IMR-90 (cell line): ENCODE measurements around the gene NOTCH3. TPM values are rescaled to one million over a fixed set of nuclear protein-coding genes. Genes with fewer than 3 reads are reported as not detected.

Source experiments
- ATAC-seq: fragments of 200-7000 bp; cut with Tn5 transposase; 2 replicates; pipeline ENCODE4 v1.9.1; 2020; ENCODE audit warnings: low read depth, mild to moderate bottlenecking, moderate library complexity
- BruUV-seq: library from RNA; stranded (reverse); fragments of 400-500 nt; replicated peaks from 2 replicates; lab custom pipeline; 2021; lab: Mats Ljungman, UMichigan
- CTCF ChIA-PET: fragments of 300-600 bp; formaldehyde crosslinking; extraction: SDS; loops from one replicate; lab custom pipeline; 2021; ENCODE audit warnings: antibody characterized with exemption; lab: Yijun Ruan, JAX
- POLR2A ChIA-PET: fragments of 300-600 bp; sonication (Branson Sonifier 250); formaldehyde crosslinking; loops from one replicate; lab custom pipeline; 2022; ENCODE audit warnings: antibody characterized with exemption; ENCODE audit not compliant: unreplicated experiment; lab: Charles Lee
- DNase-seq: peaks from one replicate; pipeline ENCODE4 v3.0.0; 2013
- H2AFZ ChIP-seq: replicated peaks from 2 replicates; pipeline ENCODE3; 2013; ENCODE audit warnings: low read length, mild to moderate bottlenecking; ENCODE audit not compliant: poor library complexity
- H2AK5ac ChIP-seq: 2 replicates; pipeline ENCODE4 v1.6.1; 2013; ENCODE audit warnings: low read depth, low read length, inconsistent platforms
- H2AK9ac ChIP-seq: replicated peaks from 2 replicates; pipeline ENCODE3; 2013; ENCODE audit warnings: mild to moderate bottlenecking, low read depth, low read length, moderate library complexity; ENCODE audit not compliant: poor library complexity
- H2BK120ac ChIP-seq: 2 replicates; pipeline ENCODE4 v1.6.1; 2013; ENCODE audit warnings: low read depth, low read length, inconsistent platforms
- H2BK15ac ChIP-seq: 3 replicates; pipeline ENCODE4 v1.6.1; 2013; ENCODE audit warnings: low read depth, low read length, inconsistent platforms
- H2BK20ac ChIP-seq: 2 replicates; pipeline ENCODE4 v1.6.1; 2013; ENCODE audit warnings: low read depth, mild to moderate bottlenecking, inconsistent platforms, low read length, moderate library complexity
- H2BK5ac ChIP-seq: 2 replicates; pipeline ENCODE4 v1.6.1; 2013; ENCODE audit warnings: mild to moderate bottlenecking, low read depth, low read length, inconsistent platforms; ENCODE audit not compliant: poor library complexity, severe bottlenecking
- H3K14ac ChIP-seq: replicated peaks from 2 replicates; pipeline ENCODE4 v1.6.1; 2013; ENCODE audit warnings: low read depth, low read length, inconsistent platforms
- H3K18ac ChIP-seq: 2 replicates; pipeline ENCODE4 v1.6.1; 2013; ENCODE audit warnings: low read depth, low read length, control low read depth
- H3K23ac ChIP-seq: 2 replicates; pipeline ENCODE4 v1.6.1; 2013; ENCODE audit warnings: low read depth, low read length, inconsistent platforms
- H3K27ac ChIP-seq: 2 replicates; pipeline ENCODE4 v1.5.1; 2013; ENCODE audit warnings: mild to moderate bottlenecking, control low read depth, low read length; ENCODE audit not compliant: insufficient read depth
- H3K27me3 ChIP-seq: 2 replicates; pipeline ENCODE4 v1.6.1; 2013; ENCODE audit warnings: low read length; ENCODE audit not compliant: control insufficient read depth, insufficient read depth
- H3K36me3 ChIP-seq: 2 replicates; pipeline ENCODE4 v1.6.1; 2013; ENCODE audit warnings: low read length, mixed read lengths; ENCODE audit not compliant: control insufficient read depth, insufficient read depth
- H3K4ac ChIP-seq: 2 replicates; pipeline ENCODE4 v1.6.1; 2013; ENCODE audit warnings: low read depth, low read length, inconsistent platforms
- H3K4me1 ChIP-seq: 2 replicates; pipeline ENCODE4 v1.6.1; 2013; ENCODE audit warnings: low read length, mixed read lengths; ENCODE audit not compliant: control insufficient read depth, insufficient read depth
- H3K4me2 ChIP-seq: 2 replicates; pipeline ENCODE4 v1.6.1; 2013; ENCODE audit warnings: low read depth, mild to moderate bottlenecking, control low read depth, low read length, moderate library complexity
- H3K4me3 ChIP-seq: 2 replicates; pipeline ENCODE4 v1.5.1; 2013; ENCODE audit warnings: low read depth, mild to moderate bottlenecking, control low read depth, low read length, moderate library complexity; ENCODE audit not compliant: insufficient read depth
- H3K56ac ChIP-seq: 2 replicates; pipeline ENCODE4 v1.6.1; 2013; ENCODE audit warnings: low read length, inconsistent platforms; ENCODE audit not compliant: insufficient read depth; ENCODE audit errors: extremely low read depth
- H3K79me1 ChIP-seq, 2 experiments: 2 replicates each; pipeline ENCODE4 v1.6.1; 2013; ENCODE audit warnings: low read length in 2 of 2, inconsistent platforms in 1 of 2, low read depth in 1 of 2
- H3K9ac ChIP-seq: 2 replicates; pipeline ENCODE4 v1.6.1; 2013; ENCODE audit warnings: low read depth, low read length, control low read depth
- H3K9me1 ChIP-seq: 2 replicates; pipeline ENCODE4 v1.6.1; 2013; ENCODE audit warnings: low read length, inconsistent platforms; ENCODE audit not compliant: insufficient read depth
- H3K9me3 ChIP-seq: 2 replicates; pipeline ENCODE4 v1.6.1; 2013; ENCODE audit warnings: low read length; ENCODE audit not compliant: control insufficient read depth, insufficient read depth
- H4K20me1 ChIP-seq: 2 replicates; pipeline ENCODE4 v1.6.1; 2013; ENCODE audit warnings: low read length, inconsistent platforms; ENCODE audit not compliant: insufficient read depth
- H4K5ac ChIP-seq: 2 replicates; pipeline ENCODE4 v1.6.1; 2013; ENCODE audit warnings: mild to moderate bottlenecking, low read depth, low read length, control low read depth
- H4K8ac ChIP-seq, 2 experiments: 2 replicates each; pipeline ENCODE4 v1.6.1; 2013; ENCODE audit warnings: low read depth in 2 of 2, low read length in 2 of 2, control low read depth in 1 of 2, inconsistent platforms in 1 of 2
- H4K91ac ChIP-seq: 2 replicates; pipeline ENCODE4 v1.6.1; 2013; ENCODE audit warnings: low read depth, low read length, inconsistent platforms; ENCODE audit not compliant: insufficient read depth
- BHLHE40 ChIP-seq: fragments of 150-350 bp; IDR thresholded peaks from 2 replicates; pipeline ENCODE4 v1.6.1; 2016; ENCODE audit warnings: mild to moderate bottlenecking, low read depth, low read length
- CEBPB ChIP-seq: IDR thresholded peaks from 2 replicates; pipeline ENCODE4 v1.6.1; 2012; ENCODE audit warnings: low read depth, low read length, improper control_type of control experiment
- CHD1 ChIP-seq: IDR thresholded peaks from 2 replicates; pipeline ENCODE4 v1.6.1; 2012; ENCODE audit warnings: low read depth, low read length, improper control_type of control experiment
- FOS ChIP-seq: fragments of 150-350 bp; IDR thresholded peaks from 2 replicates; pipeline ENCODE4 v1.6.1; 2016; ENCODE audit warnings: low read depth, low read length
- MAFK ChIP-seq: IDR thresholded peaks from 2 replicates; pipeline ENCODE4 v1.6.1; 2012; ENCODE audit warnings: low read depth, low read length, improper control_type of control experiment
- MAZ ChIP-seq: IDR thresholded peaks from 2 replicates; pipeline ENCODE4 v1.6.1; 2012; ENCODE audit warnings: low read depth, mild to moderate bottlenecking, low read length, improper control_type of control experiment, moderate library complexity, borderline replicate concordance
- MXI1 ChIP-seq: IDR thresholded peaks from 2 replicates; pipeline ENCODE4 v1.6.1; 2012; ENCODE audit warnings: low read depth, mild to moderate bottlenecking, low read length, moderate library complexity, borderline replicate concordance
- NFE2L2 ChIP-seq: fragments of 150-350 bp; IDR thresholded peaks from 2 replicates; pipeline ENCODE4 v1.6.1; 2016; ENCODE audit warnings: low read depth, mild to moderate bottlenecking, low read length
- POLR2A ChIP-seq: IDR thresholded peaks from 2 replicates; pipeline ENCODE4 v1.6.1; 2012; ENCODE audit warnings: mild to moderate bottlenecking, low read depth, low read length
- RAD21 ChIP-seq: IDR thresholded peaks from 2 replicates; pipeline ENCODE4 v1.6.1; 2012; ENCODE audit warnings: low read length, improper control_type of control experiment
- RCOR1 ChIP-seq: IDR thresholded peaks from 2 replicates; pipeline ENCODE4 v1.6.1; 2012; ENCODE audit warnings: mild to moderate bottlenecking, low read length, improper control_type of control experiment; ENCODE audit not compliant: insufficient replicate concordance
- RFX5 ChIP-seq: IDR thresholded peaks from 2 replicates; pipeline ENCODE4 v1.8.0; 2012; ENCODE audit warnings: low read depth, mild to moderate bottlenecking, low read length, moderate library complexity
- WGBS, 2 experiments: methylation state at CpG; one replicate each; pipeline versions ENCODE4 v1.1.5 to v1.1.7; 2013; ENCODE audit warnings: missing lambda C conversion rate in 2 of 2; ENCODE audit not compliant: insufficient read length in 1 of 2; ENCODE audit errors: extremely low coverage in 2 of 2; 5-methylcytosine and 5-hydroxymethylcytosine counted together
- dilution Hi-C: fragments of 300-500 bp; cut with HindIII; formaldehyde crosslinking; loops from one replicate; pipeline ENCODE4 v1.14.3; 2018; ENCODE audit warnings: low sequenced_read_pairs; ENCODE audit not compliant: unreplicated experiment
- in situ Hi-C: fragments of 300-500 bp; cut with MboI; formaldehyde crosslinking; loops from 3 replicates; pipeline ENCODE4 v1.14.3; 2019; ENCODE audit warnings: low sequenced_read_pairs, inconsistent platforms, mixed read lengths
- intact Hi-C: fragments of 100-400 bp; cut with micrococcal nuclease; formaldehyde crosslinking; loops from 2 replicates; pipeline ENCODE4 v1.10.0; 2022
- polyA plus RNA-seq, 3 experiments: library from polyadenylated mRNA; depleted of rRNA; stranded (reverse); fragments of >200 nt; gene quantifications; 2 replicates each; pipeline ENCODE4 v1.2.3, GENCODE V29; 2012; ENCODE audit warnings: low replicate concordance in 1 of 3
- total RNA-seq: library from RNA; depleted of rRNA; stranded (reverse); fragments of >200 nt; gene quantifications from 2 replicates; pipeline ENCODE4 v1.2.3, GENCODE V29; 2012
- TF ChIP-seq, protein P1 (sequence below): conservative IDR thresholded peaks from 2 replicates; pipeline ENCODE4 v1.5.1; 2012; ENCODE audit warnings: mild to moderate bottlenecking, low read depth, low read length, improper control_type of control experiment
- TF ChIP-seq, protein P2 (sequence below): fragments of 150-350 bp; IDR thresholded peaks from 2 replicates; pipeline ENCODE4 v1.6.1; 2017; ENCODE audit warnings: mild to moderate bottlenecking, antibody characterized with exemption, low read length, low read depth

Gene NOTCH3
- total and polyA plus RNA-seq, 2 of the 4 experiments (the other 2 are of a cell fraction) = 5.9 to 25.1 TPM

DNA sequence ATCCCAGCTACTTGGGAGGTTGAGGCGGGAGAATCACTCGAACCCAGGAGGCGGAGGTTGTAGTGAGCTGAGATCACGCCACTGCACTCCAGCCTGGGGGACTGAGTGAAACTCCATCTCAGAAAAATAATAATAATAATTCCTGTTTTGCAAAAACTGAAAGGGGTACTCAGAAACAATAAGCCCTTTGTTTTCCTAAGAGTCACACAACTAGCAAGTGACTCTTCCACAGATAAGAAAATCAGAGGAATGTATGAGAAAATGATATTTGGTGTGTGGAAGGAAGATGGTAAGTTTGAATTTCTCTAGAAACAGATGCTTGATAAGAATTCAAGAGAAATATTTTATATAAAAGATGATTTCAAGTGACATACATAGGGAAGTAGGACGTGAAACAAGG, 58.5 kb downstream of the NOTCH3 start:
- H3K4me1 ChIP-seq = peaks cover 10% of the 10 kb centered on the region
- no peak overlapping the region for H2AK5ac ChIP-seq
- ATAC-seq (no peak), DNase-seq (no peak)
- H2BK15ac ChIP-seq = no peak overlapping the region; the same call in 2 of the 3 replicates
- H3K14ac ChIP-seq = no peak overlapping the region
- no TSS peak for BruUV-seq
- H3K18ac ChIP-seq = no peak overlapping the region
- no peak overlapping the region for H2BK20ac ChIP-seq
- H3K79me1 ChIP-seq = no peaks in the 10 kb centered on the region
- H3K36me3 ChIP-seq = no peaks in the 10 kb centered on the region
- WGBS, 2 experiments = no CpG with 5 or more reads among the region's 5 CpGs
- no peaks in the 10 kb centered on the region for H3K27me3 ChIP-seq
- dilution Hi-C loops (no loop called here), in situ Hi-C loops (no loop called here), intact Hi-C loops (no loop called here)
- H4K8ac ChIP-seq = no peak overlapping the region
- no peak for TF ChIP-seq MXI1
- TF ChIP-seq, protein P1, sequence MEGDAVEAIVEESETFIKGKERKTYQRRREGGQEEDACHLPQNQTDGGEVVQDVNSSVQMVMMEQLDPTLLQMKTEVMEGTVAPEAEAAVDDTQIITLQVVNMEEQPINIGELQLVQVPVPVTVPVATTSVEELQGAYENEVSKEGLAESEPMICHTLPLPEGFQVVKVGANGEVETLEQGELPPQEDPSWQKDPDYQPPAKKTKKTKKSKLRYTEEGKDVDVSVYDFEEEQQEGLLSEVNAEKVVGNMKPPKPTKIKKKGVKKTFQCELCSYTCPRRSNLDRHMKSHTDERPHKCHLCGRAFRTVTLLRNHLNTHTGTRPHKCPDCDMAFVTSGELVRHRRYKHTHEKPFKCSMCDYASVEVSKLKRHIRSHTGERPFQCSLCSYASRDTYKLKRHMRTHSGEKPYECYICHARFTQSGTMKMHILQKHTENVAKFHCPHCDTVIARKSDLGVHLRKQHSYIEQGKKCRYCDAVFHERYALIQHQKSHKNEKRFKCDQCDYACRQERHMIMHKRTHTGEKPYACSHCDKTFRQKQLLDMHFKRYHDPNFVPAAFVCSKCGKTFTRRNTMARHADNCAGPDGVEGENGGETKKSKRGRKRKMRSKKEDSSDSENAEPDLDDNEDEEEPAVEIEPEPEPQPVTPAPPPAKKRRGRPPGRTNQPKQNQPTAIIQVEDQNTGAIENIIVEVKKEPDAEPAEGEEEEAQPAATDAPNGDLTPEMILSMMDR = no peak
- no peak for TF ChIP-seq CEBPB
- TF ChIP-seq RAD21 = no peak
- no peak for TF ChIP-seq CHD1
- TF ChIP-seq POLR2A = no peak
- TF ChIP-seq MAFK = no peak
- TF ChIP-seq, protein P2, sequence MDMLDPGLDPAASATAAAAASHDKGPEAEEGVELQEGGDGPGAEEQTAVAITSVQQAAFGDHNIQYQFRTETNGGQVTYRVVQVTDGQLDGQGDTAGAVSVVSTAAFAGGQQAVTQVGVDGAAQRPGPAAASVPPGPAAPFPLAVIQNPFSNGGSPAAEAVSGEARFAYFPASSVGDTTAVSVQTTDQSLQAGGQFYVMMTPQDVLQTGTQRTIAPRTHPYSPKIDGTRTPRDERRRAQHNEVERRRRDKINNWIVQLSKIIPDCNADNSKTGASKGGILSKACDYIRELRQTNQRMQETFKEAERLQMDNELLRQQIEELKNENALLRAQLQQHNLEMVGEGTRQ = no peak
- TF ChIP-seq MAZ = no peak
- no peak for TF ChIP-seq RCOR1
- TF ChIP-seq NFE2L2 = no peak
- no peak for TF ChIP-seq BHLHE40
- no peak for TF ChIP-seq RFX5
- no peak for TF ChIP-seq FOS
- no peak overlapping the region for H3K27ac ChIP-seq
- no peak overlapping the region for H3K4ac ChIP-seq
- no peaks in the 10 kb centered on the region for H4K20me1 ChIP-seq
- 0 out of 2 replicates have a peak, but pooled peaks cover 2% of the 10 kb centered on the region for H3K9me1 ChIP-seq
- H3K9me3 ChIP-seq = peaks cover 15% of the 10 kb centered on the region
- H2BK120ac ChIP-seq = no peak overlapping the region
- ChIA-PET POLR2A (no interaction called here), CTCF (no interaction called here)
- no peak overlapping the region for H2AFZ ChIP-seq
- no peak overlapping the region for H2AK9ac ChIP-seq
- no peak overlapping the region for H3K56ac ChIP-seq
- H2BK5ac ChIP-seq = no peak overlapping the region
- no peak overlapping the region for H3K4me3 ChIP-seq
- H4K91ac ChIP-seq = no peak overlapping the region
- no peak overlapping the region for H3K23ac ChIP-seq
- H3K9ac ChIP-seq = no peak overlapping the region
- H4K5ac ChIP-seq = no peak overlapping the region
- no peak overlapping the region for H3K4me2 ChIP-seq
